Keratinocyte (primary cell): Measurements from ENCODE around the gene PTPN21. TPM values are rescaled to one million over a fixed set of nuclear protein-coding genes. Genes with fewer than 3 reads are reported as not detected.

Source experiments
- DNase-seq: peaks from one replicate; pipeline ENCODE4 v3.0.0-alpha.2; 2011; ENCODE audit warnings: low read depth, missing footprints, low spot score
- FAIRE-seq: peaks from 2 replicates; lab custom pipeline; 2011; peaks lifted over from hg19 to GRCh38; lab: Jason Lieb, UNC
- H2AFZ ChIP-seq: 2 replicates; pipeline ENCODE4 v1.6.0; 2012; ENCODE audit warnings: low read length, control low read depth, inconsistent platforms; ENCODE audit not compliant: control insufficient read depth
- H3K27ac ChIP-seq: 2 replicates; pipeline ENCODE4 v1.5.1; 2011; ENCODE audit warnings: low read length; ENCODE audit not compliant: control insufficient read depth, insufficient read depth
- H3K27me3 ChIP-seq: 3 replicates; pipeline ENCODE4 v1.6.0; 2011; ENCODE audit warnings: low read length; ENCODE audit not compliant: control insufficient read depth, insufficient read depth; ENCODE audit errors: extremely low read depth
- H3K36me3 ChIP-seq, 2 experiments: 2 replicates in 1 of 2; 3 replicates in 1 of 2; pipeline ENCODE4 v1.5.1; 2011; ENCODE audit warnings: low read length in 2 of 2, mild to moderate bottlenecking in 1 of 2; ENCODE audit not compliant: control insufficient read depth in 2 of 2, insufficient read depth in 2 of 2; ENCODE audit errors: extremely low read depth in 1 of 2
- H3K4me1 ChIP-seq: 3 replicates; pipeline ENCODE4 v1.5.1; 2011; ENCODE audit warnings: low read length; ENCODE audit not compliant: control insufficient read depth, insufficient read depth; ENCODE audit errors: extremely low read depth
- H3K4me2 ChIP-seq: 3 replicates; pipeline ENCODE4 v1.6.0; 2011; ENCODE audit warnings: low read depth, low read length; ENCODE audit not compliant: control insufficient read depth, insufficient read depth; ENCODE audit errors: extremely low read depth
- H3K4me3 ChIP-seq, 3 experiments: fragments of 200-600 bp in 1 of 3; sonication (generic) in 1 of 3; 2 replicates in 2 of 3; 3 replicates in 1 of 3; pipeline ENCODE4 v1.5.1; 2011 to 2016; ENCODE audit warnings: low read length in 3 of 3, mild to moderate bottlenecking in 3 of 3, control low read depth in 2 of 3, inconsistent platforms in 1 of 3, low read depth in 1 of 3, mixed read lengths in 1 of 3, mixed run types in 1 of 3, moderate library complexity in 1 of 3; ENCODE audit not compliant: control insufficient read depth in 2 of 3, insufficient read depth in 2 of 3; ENCODE audit errors: extremely low read depth in 1 of 3
- H3K79me2 ChIP-seq: 2 replicates; pipeline ENCODE4 v1.6.0; 2012; ENCODE audit warnings: low read length; ENCODE audit not compliant: control insufficient read depth, insufficient read depth
- H3K9ac ChIP-seq: 3 replicates; pipeline ENCODE4 v1.6.0; 2011; ENCODE audit warnings: low read length; ENCODE audit not compliant: control insufficient read depth, insufficient read depth; ENCODE audit errors: extremely low read depth
- H3K9me1 ChIP-seq: 3 replicates; pipeline ENCODE4 v1.6.0; 2011; ENCODE audit warnings: low read length; ENCODE audit not compliant: control insufficient read depth, insufficient read depth; ENCODE audit errors: extremely low read depth
- H3K9me3 ChIP-seq: 2 replicates; pipeline ENCODE4 v1.5.1; 2012; ENCODE audit warnings: low read depth, low read length; ENCODE audit not compliant: control insufficient read depth
- H4K20me1 ChIP-seq: 3 replicates; pipeline ENCODE4 v1.6.0; 2011; ENCODE audit warnings: low read length; ENCODE audit not compliant: control insufficient read depth, insufficient read depth; ENCODE audit errors: extremely low read depth
- CTCF ChIP-seq, 3 experiments: IDR thresholded peaks in 1 of 3; conservative IDR thresholded peaks in 1 of 3; optimal IDR thresholded peaks in 1 of 3; 2 replicates in 2 of 3; 3 replicates in 1 of 3; pipeline versions ENCODE3 to v1.5.1; 2011; ENCODE audit warnings: low read length in 3 of 3, mild to moderate bottlenecking in 3 of 3, moderate library complexity in 2 of 3, control low read depth in 1 of 3, inconsistent platforms in 1 of 3; ENCODE audit not compliant: insufficient read depth in 2 of 3; ENCODE audit errors: extremely low read depth in 1 of 3
- EZH2 ChIP-seq: IDR thresholded peaks from one replicate; pipeline ENCODE4 v1.6.1; 2012; ENCODE audit warnings: inconsistent platforms, mild to moderate bottlenecking, low read length, moderate library complexity
- dilution Hi-C: fragments of 300-500 bp; cut with MboI; formaldehyde crosslinking; loops from one replicate; pipeline ENCODE4 v1.7.0; 2020; ENCODE audit warnings: low sequenced_read_pairs; ENCODE audit not compliant: extremely low pct_ligation_motif_present
- polyA plus RNA-seq, 5 experiments: library from polyadenylated mRNA; depleted of rRNA in 3 of 5; stranded (reverse) in 3 of 5; stranded (forward) in 1 of 5; unstranded in 1 of 5; fragments of >200 nt; gene quantifications; 1 replicate in 1 of 5; 2 replicates in 3 of 5; 3 replicates in 1 of 5; pipeline versions ENCODE4 v1.2.1 to v1.2.3, GENCODE V29; 2011 to 2012; ENCODE audit warnings: missing spikeins in 2 of 5, low read depth in 1 of 5, low replicate concordance in 1 of 5

Gene PTPN21
- polyA plus RNA-seq, 1 donor (not counting 4 experiments of a cell fraction or from before 2014, with no cell fraction given), result 7.4 TPM

GRCh38 chr14:88476825-88477224 is 78.0 kb downstream of the PTPN21 start:
- Histone ChIP-seq H4K20me1 (no peaks in the 10 kb centered on the region), H3K4me3 (no peak overlapping the region), H3K27me3 (no peaks in the 10 kb centered on the region), H3K4me2 (no peak overlapping the region), H3K9me1 (no peaks in the 10 kb centered on the region), H3K79me2 (no peaks in the 10 kb centered on the region), H3K9me3 (no peaks in the 10 kb centered on the region), H3K27ac (no peak overlapping the region), H3K9ac (no peak overlapping the region), H3K4me1 (no peaks in the 10 kb centered on the region), H2AFZ (no peak overlapping the region), H3K36me3 (peaks cover 5 to 20% of the 10 kb centered on the region in 2 experiments)
- FAIRE-seq (no peak), DNase-seq (no peak)
- dilution Hi-C loops, result no loop called here
- TF ChIP-seq CTCF (optimal IDR thresholded peaks at IDR 0.05 in 1 of 3, IDR thresholded peaks at IDR 0.05 in 1 of 3, conservative IDR thresholded peaks at IDR 0.05 in 1 of 3; ENCODE audit: extremely low read depth in 1 of 3, insufficient read depth in 2 of 3, low read length in 3 of 3), result no peak

- no peak overlapping the region for H3K4me3 ChIP-seq
- no peaks in the 10 kb centered on the region for H3K9me1 ChIP-seq
- no peaks in the 10 kb centered on the region for H3K79me2 ChIP-seq
- no peaks in the 10 kb centered on the region for H3K9me3 ChIP-seq
- dilution Hi-C loops, result no loop called here
- H3K4me1 ChIP-seq, result no peaks in the 10 kb centered on the region
- TF ChIP-seq EZH2, result no peak
- no peak for TF ChIP-seq CTCF (optimal IDR thresholded peaks at IDR 0.05 in 1 of 3, IDR thresholded peaks at IDR 0.05 in 1 of 3, conservative IDR thresholded peaks at IDR 0.05 in 1 of 3; ENCODE audit: extremely low read depth in 1 of 3, insufficient read depth in 2 of 3, low read length in 3 of 3)
- H3K9ac ChIP-seq, result no peak overlapping the region
- FAIRE-seq (no peak), DNase-seq (no peak)
- no peak overlapping the region for H2AFZ ChIP-seq
- H3K27me3 ChIP-seq, result no peaks in the 10 kb centered on the region
- H3K36me3 ChIP-seq, result peaks cover 3 to 20% of the 10 kb centered on the region in 2 experiments
- no peaks in the 10 kb centered on the region for H4K20me1 ChIP-seq
- H3K4me2 ChIP-seq, result no peak overlapping the region
- no peak overlapping the region for H3K27ac ChIP-seq
Observed at GRCh38 chr14:88476214-88476774, 78.5 kb downstream of the PTPN21 start.
